GM12878 (cell line): ENCODE results near the gene RIMS3. TPM values are rescaled to one million over a fixed set of nuclear protein-coding genes. Genes with fewer than 3 reads are reported as not detected.

Experiments used
- ATAC-seq: fragments of 200-7000 bp; cut with Tn5 transposase; 3 replicates; pipeline ENCODE4 v1.9.1; 2020; ENCODE audit warnings: mild to moderate bottlenecking, moderate library complexity
- BruUV-seq: library from RNA; stranded (reverse); fragments of 400-500 nt; replicated peaks from 2 replicates; lab custom pipeline; 2021; lab: Mats Ljungman, UMichigan
- CTCF ChIA-PET: fragments of 300-600 bp; sonication (Branson Sonifier 250); formaldehyde crosslinking; extraction: SDS; loops from one replicate; lab custom pipeline; 2021; ENCODE audit warnings: inconsistent platforms; lab: Yijun Ruan, JAX
- POLR2A ChIA-PET: fragments of 350-600 bp; formaldehyde crosslinking; extraction: SDS; loops from one replicate; lab custom pipeline; 2021; ENCODE audit warnings: inconsistent platforms; lab: Charles Lee
- RAD21 ChIA-PET: fragments of 300-600 bp; sonication (Branson Sonifier 250); formaldehyde crosslinking; loops from one replicate; lab custom pipeline; 2023; ENCODE audit warnings: antibody characterized with exemption; ENCODE audit not compliant: unreplicated experiment; lab: Charles Lee
- SMC1A ChIA-PET: fragments of 300-600 bp; sonication (Branson Sonifier 250); formaldehyde crosslinking; loops from one replicate; lab custom pipeline; 2023; ENCODE audit not compliant: unreplicated experiment, uncharacterized antibody; lab: Charles Lee
- DNase-seq: peaks from one replicate; pipeline ENCODE4 v3.0.0-alpha.2; 2011; ENCODE audit warnings: low read depth, low spot score
- FAIRE-seq: peaks from 3 replicates; lab custom pipeline; 2011; peaks lifted over from hg19 to GRCh38; lab: Jason Lieb, UNC
- H2AFZ ChIP-seq: 2 replicates; pipeline ENCODE4 v1.6.0; 2011; ENCODE audit warnings: low read depth, low read length, control low read depth; ENCODE audit not compliant: control insufficient read depth
- H3K27ac ChIP-seq: 2 replicates; pipeline ENCODE4 v1.5.1; 2011; ENCODE audit warnings: control low read depth; ENCODE audit not compliant: control insufficient read depth, insufficient read depth
- H3K27me3 ChIP-seq, 2 experiments: replicated peaks in 1 of 2; 2 replicates each; pipeline versions ENCODE4 v1.6.0 to v1.6.1; 2011; ENCODE audit warnings: low read length in 1 of 2; ENCODE audit not compliant: control insufficient read depth in 2 of 2, insufficient read depth in 2 of 2
- H3K36me3 ChIP-seq, 2 experiments: 2 replicates each; pipeline ENCODE4 v1.5.1; 2011; ENCODE audit warnings: low read length in 1 of 2; ENCODE audit not compliant: control insufficient read depth in 2 of 2, insufficient read depth in 2 of 2
- H3K4me1 ChIP-seq: 2 replicates; pipeline ENCODE4 v1.6.1; 2011; ENCODE audit warnings: mild to moderate bottlenecking, low read length, moderate library complexity, mixed read lengths; ENCODE audit not compliant: control insufficient read depth, insufficient read depth
- H3K4me2 ChIP-seq: 2 replicates; pipeline ENCODE4 v1.6.0; 2011; ENCODE audit warnings: control low read depth; ENCODE audit not compliant: control insufficient read depth, insufficient read depth
- H3K4me3 ChIP-seq: fragments of 200-600 bp; sonication (generic); 2 replicates; pipeline ENCODE4 v1.5.1; 2016
- H3K79me2 ChIP-seq: 2 replicates; pipeline ENCODE4 v1.6.0; 2011; ENCODE audit warnings: low read length; ENCODE audit not compliant: control insufficient read depth, insufficient read depth
- H3K9ac ChIP-seq: 2 replicates; pipeline ENCODE4 v1.8.0; 2011; ENCODE audit warnings: low read length, control low read depth, mixed read lengths; ENCODE audit not compliant: control insufficient read depth, insufficient read depth
- H3K9me3 ChIP-seq: replicated peaks from 3 replicates; pipeline ENCODE4 v1.5.1; 2011; ENCODE audit warnings: mild to moderate bottlenecking, low read length; ENCODE audit not compliant: control insufficient read depth, insufficient read depth
- H4K20me1 ChIP-seq: 2 replicates; pipeline ENCODE4 v1.6.0; 2011; ENCODE audit not compliant: control insufficient read depth, insufficient read depth
- CHD1 ChIP-seq: IDR thresholded peaks from 2 replicates; pipeline ENCODE4 v1.6.1; 2012; ENCODE audit warnings: low read depth, low read length, improper control_type of control experiment
- CREB1 ChIP-seq: IDR thresholded peaks from 2 replicates; pipeline ENCODE4 v1.6.1; 2012; ENCODE audit warnings: low read depth, mild to moderate bottlenecking, inconsistent platforms
- EGR1 ChIP-seq, 2 experiments: IDR thresholded peaks; 1 replicate in 1 of 2; 2 replicates in 1 of 2; pipeline ENCODE4 v1.6.1; 2011 to 2012; ENCODE audit warnings: low read depth in 2 of 2, low read length in 2 of 2, borderline replicate concordance in 1 of 2, mild to moderate bottlenecking in 1 of 2, moderate library complexity in 1 of 2
- HDAC2 ChIP-seq: fragments of 200-600 bp; sonication (generic); IDR thresholded peaks from 2 replicates; pipeline ENCODE4 v1.6.1; 2017
- IKZF2 ChIP-seq, 2 experiments: fragments of 450-650 bp; IDR thresholded peaks; 2 replicates each; pipeline ENCODE4 v1.6.1; 2017; ENCODE audit warnings: mild to moderate bottlenecking in 2 of 2, moderate library complexity in 2 of 2
- KLF5 ChIP-seq: fragments of 450-650 bp; IDR thresholded peaks from 2 replicates; pipeline ENCODE4 v1.6.1; 2014; ENCODE audit warnings: mild to moderate bottlenecking; ENCODE audit not compliant: partially characterized antibody
- MYB ChIP-seq: fragments of 150-350 bp; IDR thresholded peaks from 2 replicates; pipeline ENCODE4 v1.6.1; 2014; ENCODE audit warnings: mild to moderate bottlenecking, low read depth, low read length, borderline replicate concordance
- NFIC ChIP-seq: IDR thresholded peaks from 2 replicates; pipeline ENCODE4 v1.6.1; 2012; ENCODE audit warnings: low read depth, mild to moderate bottlenecking, inconsistent platforms, low read length, moderate library complexity
- NFYB ChIP-seq: IDR thresholded peaks from 2 replicates; pipeline ENCODE4 v1.6.1; 2011; ENCODE audit warnings: low read depth, mild to moderate bottlenecking, low read length, improper control_type of control experiment, moderate library complexity; ENCODE audit not compliant: insufficient read depth
- NR2F1 ChIP-seq: fragments of 450-650 bp; conservative IDR thresholded peaks from 2 replicates; pipeline ENCODE4 v1.6.1; 2017; ENCODE audit warnings: mild to moderate bottlenecking
- POLR2AphosphoS2 ChIP-seq: IDR thresholded peaks from 2 replicates; pipeline ENCODE4 v1.6.1; 2011; ENCODE audit warnings: low read depth, mild to moderate bottlenecking, low read length, improper control_type of control experiment, moderate library complexity
- RUNX3 ChIP-seq: IDR thresholded peaks from 2 replicates; pipeline ENCODE4 v1.6.1; 2012; ENCODE audit warnings: low read length, inconsistent platforms
- SIN3A ChIP-seq: IDR thresholded peaks from 2 replicates; pipeline ENCODE4 v1.6.1; 2012; ENCODE audit warnings: low read depth, low read length, improper control_type of control experiment
- SIX5 ChIP-seq: IDR thresholded peaks from 2 replicates; pipeline ENCODE4 v1.6.1; 2011; ENCODE audit warnings: mild to moderate bottlenecking, low read depth, low read length, moderate library complexity; ENCODE audit not compliant: severe bottlenecking
- SMAD5 ChIP-seq: IDR thresholded peaks from 2 replicates; pipeline ENCODE4 v1.6.1; 2016; ENCODE audit warnings: antibody characterized with exemption, low read depth
- SP1 ChIP-seq: IDR thresholded peaks from one replicate; pipeline ENCODE4 v1.6.1; 2011; ENCODE audit warnings: low read depth, low read length
- TARDBP ChIP-seq: IDR thresholded peaks from 2 replicates; pipeline ENCODE4 v1.6.1; 2016; ENCODE audit warnings: borderline replicate concordance
- TCF3 ChIP-seq: IDR thresholded peaks from 2 replicates; pipeline ENCODE4 v1.6.1; 2012; ENCODE audit warnings: low read depth, mild to moderate bottlenecking, low read length, borderline replicate concordance; ENCODE audit not compliant: insufficient read depth
- ZZZ3 ChIP-seq: IDR thresholded peaks from 2 replicates; pipeline ENCODE4 v1.6.1; 2011; ENCODE audit warnings: low read depth; ENCODE audit not compliant: control insufficient read depth, insufficient read length
- WGBS: methylation state at CpG from one replicate; pipeline ENCODE4 v1.1.6; 2016; ENCODE audit warnings: low lambda C conversion rate; ENCODE audit not compliant: insufficient replicate concordance, insufficient coverage; ENCODE audit errors: missing lambda C conversion rate; 5-methylcytosine and 5-hydroxymethylcytosine counted together
- in situ Hi-C: fragments of 300-500 bp; cut with MboI; formaldehyde crosslinking; loops from 9 replicates; pipeline ENCODE4 v1.14.3; 2018; ENCODE audit warnings: mixed read lengths
- intact Hi-C: fragments of 100-400 bp; cut with micrococcal nuclease; formaldehyde crosslinking; loops from one replicate; pipeline ENCODE4 v1.14.2; 2022; ENCODE audit not compliant: unreplicated experiment
- polyA plus RNA-seq, 11 experiments: library from polyadenylated mRNA; depleted of rRNA in 4 of 11; unstranded in 6 of 11; stranded (reverse) in 5 of 11; fragments of >200 nt; fragmentation: Nextera tagmentation in 4 of 11; fragmentation: Illumina TruSeq in 1 of 11; extraction: Ambion mirVana in 4 of 11; extraction: Trizol in 1 of 11; gene quantifications; 1 replicate in 1 of 11; 2 replicates in 10 of 11; pipeline versions ENCODE4 v1.2.1 to v1.2.3, GENCODE V29; 2011 to 2016; ENCODE audit warnings: inconsistent platforms in 2 of 11, missing spikeins in 2 of 11, low read depth in 1 of 11
- total RNA-seq, 4 experiments: library from RNA; depleted of rRNA in 3 of 4; stranded (reverse); fragments of >200 nt in 3 of 4; fragmentation: Illumina TruSeq in 1 of 4; extraction: Trizol in 1 of 4; gene quantifications; 2 replicates each; pipeline versions ENCODE4 v1.2.1 to v1.2.3, GENCODE V29; 2013 to 2021
- TF ChIP-seq, protein P1 (sequence below): fragments of 450-650 bp; IDR thresholded peaks from 2 replicates; pipeline ENCODE4 v1.6.1; 2017; ENCODE audit warnings: mild to moderate bottlenecking

RIMS3 gene
- total and polyA plus RNA-seq, 10 of the 15 experiments (the other 5 are each of a cell fraction or from before 2014, with no cell fraction given), result 0.02 to 4.7 (median 0.39) TPM

DNA sequence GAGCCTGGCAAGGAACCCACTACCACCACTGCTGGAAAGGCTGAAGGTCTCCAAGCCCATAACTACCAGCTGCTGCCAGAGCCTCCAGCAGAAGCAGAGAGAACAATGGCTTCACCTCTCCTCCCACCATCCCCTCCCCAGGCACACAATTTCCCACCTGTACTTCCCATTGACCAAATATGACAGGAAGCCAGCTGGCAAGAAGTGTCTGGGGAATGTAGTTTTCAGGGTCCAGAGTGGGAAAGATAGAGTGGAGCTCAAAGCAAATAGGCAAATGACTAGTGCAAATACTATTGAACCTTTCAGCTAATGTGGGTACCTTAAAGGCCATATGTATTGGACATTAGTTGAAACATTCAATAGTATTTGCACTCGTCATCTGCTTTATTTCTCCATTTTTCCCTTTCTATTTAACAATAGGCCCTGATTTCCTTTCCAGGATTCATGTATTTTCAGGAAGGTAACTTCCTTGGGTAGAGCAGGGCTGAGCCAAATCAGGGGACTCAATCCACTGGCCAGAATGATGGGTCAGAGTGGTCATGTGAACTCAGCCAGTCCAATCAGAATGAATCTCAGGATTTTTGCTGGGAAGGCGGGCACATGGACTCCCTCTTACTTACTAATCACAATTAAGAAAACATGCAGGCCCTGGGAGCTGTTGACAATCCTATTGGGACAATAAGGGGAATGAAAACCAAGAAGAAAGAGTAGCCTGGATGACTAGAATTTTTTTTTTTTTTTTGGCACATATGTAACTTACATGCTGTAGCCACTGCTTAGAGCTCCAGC, 13.9 kb upstream of the RIMS3 start:
- FAIRE-seq, result no peak

DNA sequence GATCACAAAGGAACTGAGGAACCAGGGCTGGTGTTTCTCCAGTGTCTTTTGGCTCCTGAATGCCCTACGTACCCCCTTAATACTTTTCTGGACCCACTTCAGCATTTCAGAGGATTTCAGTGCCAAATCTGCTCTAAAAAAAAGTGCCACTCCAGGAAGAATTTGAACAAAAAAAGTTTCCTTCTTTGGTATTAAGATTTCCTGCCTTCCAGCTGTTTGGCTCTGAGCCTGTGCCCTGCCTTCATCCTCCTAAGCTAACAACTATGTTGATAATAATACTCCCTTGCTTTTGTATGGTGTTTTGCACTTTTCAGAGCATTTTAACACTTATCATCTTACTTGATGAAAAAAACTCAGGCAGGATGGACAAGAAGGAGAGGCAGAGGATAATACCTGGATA, 11.0 kb upstream of the RIMS3 start:
- no peaks in the 10 kb centered on the region for H3K79me2 ChIP-seq
- in situ Hi-C loops (no loop called here), intact Hi-C loops (no loop called here)
- no peaks in the 10 kb centered on the region for H3K27me3 ChIP-seq
- SMC1A ChIA-PET, result interaction anchor here (0.6 kb wide), 1 partner anchor 778 kb away, joined by 3 read pairs; no protein-coding TSS in a partner anchor
- no peaks in the 10 kb centered on the region for H4K20me1 ChIP-seq
- RAD21 ChIA-PET, result no interaction called here
- no peaks in the 10 kb centered on the region for H3K36me3 ChIP-seq
- POLR2A ChIA-PET, result no interaction called here
- no TSS peak for BruUV-seq
- H2AFZ ChIP-seq, result no peak overlapping the region
- CTCF ChIA-PET, result no interaction called here
- H3K4me3 ChIP-seq, result no peak overlapping the region
- no peak overlapping the region for H3K9ac ChIP-seq
- FAIRE-seq (no peak), DNase-seq (no peak), ATAC-seq (no peak)
- H3K27ac ChIP-seq, result no peak overlapping the region
- no peaks in the 10 kb centered on the region for H3K9me3 ChIP-seq
- 0% methylated on average over 1 of the region's 1 CpG for WGBS
- no peaks in the 10 kb centered on the region for H3K4me1 ChIP-seq
- H3K4me2 ChIP-seq, result no peak overlapping the region
- TF ChIP-seq IKZF2 (IDR thresholded peaks at IDR 0.05) (no peak), SIN3A (no peak), SP1 (no peak), SMAD5 (no peak), KLF5 (no peak), ZZZ3 (no peak), EGR1 (IDR thresholded peaks at IDR 0.05; ENCODE audit: borderline replicate concordance in 1 of 2, low read depth in 2 of 2, low read length in 2 of 2) (no peak), MYB (no peak), POLR2AphosphoS2 (no peak), RUNX3 (no peak), CREB1 (no peak), SIX5 (no peak), TARDBP (no peak)
- TF ChIP-seq, protein P1, sequence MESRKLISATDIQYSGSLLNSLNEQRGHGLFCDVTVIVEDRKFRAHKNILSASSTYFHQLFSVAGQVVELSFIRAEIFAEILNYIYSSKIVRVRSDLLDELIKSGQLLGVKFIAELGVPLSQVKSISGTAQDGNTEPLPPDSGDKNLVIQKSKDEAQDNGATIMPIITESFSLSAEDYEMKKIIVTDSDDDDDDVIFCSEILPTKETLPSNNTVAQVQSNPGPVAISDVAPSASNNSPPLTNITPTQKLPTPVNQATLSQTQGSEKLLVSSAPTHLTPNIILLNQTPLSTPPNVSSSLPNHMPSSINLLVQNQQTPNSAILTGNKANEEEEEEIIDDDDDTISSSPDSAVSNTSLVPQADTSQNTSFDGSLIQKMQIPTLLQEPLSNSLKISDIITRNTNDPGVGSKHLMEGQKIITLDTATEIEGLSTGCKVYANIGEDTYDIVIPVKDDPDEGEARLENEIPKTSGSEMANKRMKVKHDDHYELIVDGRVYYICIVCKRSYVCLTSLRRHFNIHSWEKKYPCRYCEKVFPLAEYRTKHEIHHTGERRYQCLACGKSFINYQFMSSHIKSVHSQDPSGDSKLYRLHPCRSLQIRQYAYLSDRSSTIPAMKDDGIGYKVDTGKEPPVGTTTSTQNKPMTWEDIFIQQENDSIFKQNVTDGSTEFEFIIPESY, result no peak

More for the DNA sequence above, 13.9 kb upstream of the RIMS3 start:
- Histone ChIP-seq H3K4me1 (no peaks in the 10 kb centered on the region), H3K79me2 (no peaks in the 10 kb centered on the region), H3K36me3 (no peaks in the 10 kb centered on the region), H3K4me3 (no peak overlapping the region), H3K27ac (no peak overlapping the region), H3K9me3 (no peaks in the 10 kb centered on the region), H3K9ac (no peak overlapping the region), H4K20me1 (no peaks in the 10 kb centered on the region), H2AFZ (no peak overlapping the region), H3K27me3 (no peaks in the 10 kb centered on the region), H3K4me2 (no peak overlapping the region)
- ChIA-PET CTCF (interaction anchor here (0.7 to 2.4 kb wide), 5 partner anchors 9 to 532 kb away, joined by 3 to 9 read pairs (median 3); no protein-coding TSS in a partner anchor), RAD21 (interaction anchor here (0.6 to 1.3 kb wide), 2 partner anchors 12 to 95 kb away, joined by 3 to 6 read pairs; partner anchors contain the start of gene NFYC), SMC1A (interaction anchor here (0.6 to 1.9 kb wide), 3 partner anchors 11 to 153 kb away, joined by 3 to 6 read pairs (median 3); no protein-coding TSS in a partner anchor), POLR2A (interaction anchor here (1.4 kb wide), 1 partner anchor 12 kb away, joined by 4 read pairs; no protein-coding TSS in a partner anchor)
- TF ChIP-seq NFIC (no peak), NFYB (0 out of 2 replicates have a peak, but pooled peaks have one; percentile 9), TCF3 (no peak), NR2F1 (no peak), CHD1 (no peak), HDAC2 (no peak)
- BruUV-seq, result no TSS peak
- intact Hi-C loops (no loop called here), in situ Hi-C loops (no loop called here)
- 46% methylated on average over 2 of the region's 2 CpGs for WGBS
- no peak for DNase-seq
- ATAC-seq, result no peak
